GM10266 (cell line): ENCODE measurements around the gene RELL2.

Experiments used
- DNase-seq: peaks from one replicate; pipeline ENCODE4 v3.0.0; 2012; ENCODE audit errors: extremely low spot score
- CTCF ChIP-seq: IDR thresholded peaks from 2 replicates; pipeline ENCODE4 v1.5.1; 2012; ENCODE audit warnings: mild to moderate bottlenecking, low read depth; ENCODE audit not compliant: control insufficient read depth, insufficient read depth; ENCODE audit errors: missing control alignments

The RELL2 gene

GRCh38 chr5:141680751-141681201 is 44.0 kb downstream of the RELL2 start:
- TF ChIP-seq CTCF: no peak
- DNase-seq: no peak

- DNase-seq: no peak
- TF ChIP-seq CTCF: no peak
Observed at GRCh38 chr5:141681295-141681694, 44.5 kb downstream of the RELL2 start.

GRCh38 chr5:141681695-141682641 is 45.2 kb downstream of the RELL2 start, which contains the start of gene ARAP3:
Gene ARAP3, minus strand, starts transcription at chr5:141682230. Its CDS starts 1,744 bp downstream, at chr5:141680486.
- no peak for DNase-seq
- TF ChIP-seq CTCF: no peak

- no peak for TF ChIP-seq CTCF
- no peak for DNase-seq
Observed at GRCh38 chr5:141683596-141684141, 46.9 kb downstream of the RELL2 start.

- DNase-seq: no peak
- no peak for TF ChIP-seq CTCF
Observed at GRCh38 chr5:141685591-141685990, 48.8 kb downstream of the RELL2 start.

GRCh38 chr5:141686648-141687416 is 50.0 kb downstream of the RELL2 start:
- DNase-seq: no peak
- no peak for TF ChIP-seq CTCF
